H1 (cell line): ENCODE results near the gene YIF1A. TPM values are rescaled to one million over a fixed set of nuclear protein-coding genes. Genes with fewer than 3 reads are reported as not detected.

Source experiments
- BCL11A ChIP-seq, 2 experiments: IDR thresholded peaks; one replicate each; pipeline ENCODE4 v1.6.1; 2011; ENCODE audit warnings: low read depth in 2 of 2, low read length in 2 of 2, mild to moderate bottlenecking in 2 of 2
- HDAC6 ChIP-seq: IDR thresholded peaks from one replicate; pipeline ENCODE4 v1.7.1; 2012; ENCODE audit warnings: low read depth, mild to moderate bottlenecking, inconsistent platforms, low read length, moderate library complexity
- RAD21 ChIP-seq, 2 experiments: IDR thresholded peaks in 1 of 2; conservative IDR thresholded peaks in 1 of 2; 2 replicates each; pipeline ENCODE4 v1.6.1; 2011; ENCODE audit warnings: low read depth in 2 of 2, low read length in 2 of 2, improper control_type of control experiment in 1 of 2, inconsistent platforms in 1 of 2, mild to moderate bottlenecking in 1 of 2, moderate library complexity in 1 of 2
- RNF2 ChIP-seq: fragments of 200-900, 300-1000 bp; sonication (generic); IDR thresholded peaks from 2 replicates; pipeline ENCODE4 v1.7.1; 2016; ENCODE audit warnings: borderline replicate concordance, low read depth, mild to moderate bottlenecking, antibody characterized with exemption, low read length; ENCODE audit not compliant: poor library complexity, severe bottlenecking; ENCODE audit errors: missing control alignments
- polyA plus RNA-seq, 7 experiments: library from polyadenylated mRNA; depleted of rRNA in 3 of 7; stranded (reverse) in 5 of 7; unstranded in 2 of 7; fragments of >200 nt in 5 of 7; fragments of 200-250 nt in 2 of 7; gene quantifications; 1 replicate in 5 of 7; 2 replicates in 1 of 7; 4 replicates in 1 of 7; pipeline versions ENCODE4 v1.2.1 to v1.2.3, GENCODE V29; 2011 to 2013; ENCODE audit warnings: missing spikeins in 2 of 7, mixed read lengths in 2 of 7
- total RNA-seq: library from RNA; stranded (reverse); fragmentation: NEBNext Ultra II Directional; extraction: Animal tissue kit (Norgen Biotek cat#: 25700); gene quantifications from 2 replicates; pipeline ENCODE4 v1.2.1, GENCODE V29; 2021
- TF ChIP-seq, protein P1 (sequence below): fragments of 300-600 bp; sonication (generic); IDR thresholded peaks from 2 replicates; pipeline ENCODE4 v1.7.1; 2012; ENCODE audit warnings: low read length, moderate library complexity, mild to moderate bottlenecking, inconsistent platforms; ENCODE audit not compliant: insufficient replicate concordance

The YIF1A gene
- total and polyA plus RNA-seq, 2 of the 8 experiments (the other 6 are each of a cell fraction or from before 2014, with no cell fraction given): 70.1 to 178 TPM

GRCh38 chr11:66284526-66285078, 4.3 kb downstream of the YIF1A start (continued):
- TF ChIP-seq, protein P1, sequence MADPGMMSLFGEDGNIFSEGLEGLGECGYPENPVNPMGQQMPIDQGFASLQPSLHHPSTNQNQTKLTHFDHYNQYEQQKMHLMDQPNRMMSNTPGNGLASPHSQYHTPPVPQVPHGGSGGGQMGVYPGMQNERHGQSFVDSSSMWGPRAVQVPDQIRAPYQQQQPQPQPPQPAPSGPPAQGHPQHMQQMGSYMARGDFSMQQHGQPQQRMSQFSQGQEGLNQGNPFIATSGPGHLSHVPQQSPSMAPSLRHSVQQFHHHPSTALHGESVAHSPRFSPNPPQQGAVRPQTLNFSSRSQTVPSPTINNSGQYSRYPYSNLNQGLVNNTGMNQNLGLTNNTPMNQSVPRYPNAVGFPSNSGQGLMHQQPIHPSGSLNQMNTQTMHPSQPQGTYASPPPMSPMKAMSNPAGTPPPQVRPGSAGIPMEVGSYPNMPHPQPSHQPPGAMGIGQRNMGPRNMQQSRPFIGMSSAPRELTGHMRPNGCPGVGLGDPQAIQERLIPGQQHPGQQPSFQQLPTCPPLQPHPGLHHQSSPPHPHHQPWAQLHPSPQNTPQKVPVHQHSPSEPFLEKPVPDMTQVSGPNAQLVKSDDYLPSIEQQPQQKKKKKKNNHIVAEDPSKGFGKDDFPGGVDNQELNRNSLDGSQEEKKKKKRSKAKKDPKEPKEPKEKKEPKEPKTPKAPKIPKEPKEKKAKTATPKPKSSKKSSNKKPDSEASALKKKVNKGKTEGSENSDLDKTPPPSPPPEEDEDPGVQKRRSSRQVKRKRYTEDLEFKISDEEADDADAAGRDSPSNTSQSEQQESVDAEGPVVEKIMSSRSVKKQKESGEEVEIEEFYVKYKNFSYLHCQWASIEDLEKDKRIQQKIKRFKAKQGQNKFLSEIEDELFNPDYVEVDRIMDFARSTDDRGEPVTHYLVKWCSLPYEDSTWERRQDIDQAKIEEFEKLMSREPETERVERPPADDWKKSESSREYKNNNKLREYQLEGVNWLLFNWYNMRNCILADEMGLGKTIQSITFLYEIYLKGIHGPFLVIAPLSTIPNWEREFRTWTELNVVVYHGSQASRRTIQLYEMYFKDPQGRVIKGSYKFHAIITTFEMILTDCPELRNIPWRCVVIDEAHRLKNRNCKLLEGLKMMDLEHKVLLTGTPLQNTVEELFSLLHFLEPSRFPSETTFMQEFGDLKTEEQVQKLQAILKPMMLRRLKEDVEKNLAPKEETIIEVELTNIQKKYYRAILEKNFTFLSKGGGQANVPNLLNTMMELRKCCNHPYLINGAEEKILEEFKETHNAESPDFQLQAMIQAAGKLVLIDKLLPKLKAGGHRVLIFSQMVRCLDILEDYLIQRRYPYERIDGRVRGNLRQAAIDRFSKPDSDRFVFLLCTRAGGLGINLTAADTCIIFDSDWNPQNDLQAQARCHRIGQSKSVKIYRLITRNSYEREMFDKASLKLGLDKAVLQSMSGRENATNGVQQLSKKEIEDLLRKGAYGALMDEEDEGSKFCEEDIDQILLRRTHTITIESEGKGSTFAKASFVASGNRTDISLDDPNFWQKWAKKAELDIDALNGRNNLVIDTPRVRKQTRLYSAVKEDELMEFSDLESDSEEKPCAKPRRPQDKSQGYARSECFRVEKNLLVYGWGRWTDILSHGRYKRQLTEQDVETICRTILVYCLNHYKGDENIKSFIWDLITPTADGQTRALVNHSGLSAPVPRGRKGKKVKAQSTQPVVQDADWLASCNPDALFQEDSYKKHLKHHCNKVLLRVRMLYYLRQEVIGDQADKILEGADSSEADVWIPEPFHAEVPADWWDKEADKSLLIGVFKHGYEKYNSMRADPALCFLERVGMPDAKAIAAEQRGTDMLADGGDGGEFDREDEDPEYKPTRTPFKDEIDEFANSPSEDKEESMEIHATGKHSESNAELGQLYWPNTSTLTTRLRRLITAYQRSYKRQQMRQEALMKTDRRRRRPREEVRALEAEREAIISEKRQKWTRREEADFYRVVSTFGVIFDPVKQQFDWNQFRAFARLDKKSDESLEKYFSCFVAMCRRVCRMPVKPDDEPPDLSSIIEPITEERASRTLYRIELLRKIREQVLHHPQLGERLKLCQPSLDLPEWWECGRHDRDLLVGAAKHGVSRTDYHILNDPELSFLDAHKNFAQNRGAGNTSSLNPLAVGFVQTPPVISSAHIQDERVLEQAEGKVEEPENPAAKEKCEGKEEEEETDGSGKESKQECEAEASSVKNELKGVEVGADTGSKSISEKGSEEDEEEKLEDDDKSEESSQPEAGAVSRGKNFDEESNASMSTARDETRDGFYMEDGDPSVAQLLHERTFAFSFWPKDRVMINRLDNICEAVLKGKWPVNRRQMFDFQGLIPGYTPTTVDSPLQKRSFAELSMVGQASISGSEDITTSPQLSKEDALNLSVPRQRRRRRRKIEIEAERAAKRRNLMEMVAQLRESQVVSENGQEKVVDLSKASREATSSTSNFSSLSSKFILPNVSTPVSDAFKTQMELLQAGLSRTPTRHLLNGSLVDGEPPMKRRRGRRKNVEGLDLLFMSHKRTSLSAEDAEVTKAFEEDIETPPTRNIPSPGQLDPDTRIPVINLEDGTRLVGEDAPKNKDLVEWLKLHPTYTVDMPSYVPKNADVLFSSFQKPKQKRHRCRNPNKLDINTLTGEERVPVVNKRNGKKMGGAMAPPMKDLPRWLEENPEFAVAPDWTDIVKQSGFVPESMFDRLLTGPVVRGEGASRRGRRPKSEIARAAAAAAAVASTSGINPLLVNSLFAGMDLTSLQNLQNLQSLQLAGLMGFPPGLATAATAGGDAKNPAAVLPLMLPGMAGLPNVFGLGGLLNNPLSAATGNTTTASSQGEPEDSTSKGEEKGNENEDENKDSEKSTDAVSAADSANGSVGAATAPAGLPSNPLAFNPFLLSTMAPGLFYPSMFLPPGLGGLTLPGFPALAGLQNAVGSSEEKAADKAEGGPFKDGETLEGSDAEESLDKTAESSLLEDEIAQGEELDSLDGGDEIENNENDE: no peak
- TF ChIP-seq BCL11A (IDR thresholded peaks at IDR 0.05; ENCODE audit: low read depth in 2 of 2, low read length in 2 of 2) (no peak), HDAC6 (no peak), RNF2 (no peak), RAD21 (IDR thresholded peaks at IDR 0.05 in 1 of 2, conservative IDR thresholded peaks at IDR 0.05 in 1 of 2; ENCODE audit: low read depth in 2 of 2, low read length in 2 of 2) (no peak)
